Uterus (tissue), 4 donors: Measurements from ENCODE around the gene RAPGEF3. TPM values are rescaled to one million over a fixed set of nuclear protein-coding genes. Genes with fewer than 3 reads are reported as not detected.

Source experiments
- DNase-seq, 2 donors: peaks; one replicate each; pipeline ENCODE4 v3.0.0-alpha.2; 2019 to 2020
- H3K27ac ChIP-seq, 2 donors: fragments of 200-600 bp; sonication (generic); 1 replicate in 1 of 2; 2 replicates in 1 of 2; pipeline ENCODE4 v1.5.1; 2016 to 2018
- H3K27me3 ChIP-seq, 2 donors: fragments of 200-600 bp; sonication (generic); one replicate each; pipeline ENCODE4 v1.5.1; 2018 to 2019; ENCODE audit warnings: control low read depth in 1 of 2
- H3K36me3 ChIP-seq, 2 donors: fragments of 200-600 bp; sonication (generic); one replicate each; pipeline ENCODE4 v1.5.1; 2019; ENCODE audit warnings: control low read depth in 1 of 2
- H3K4me1 ChIP-seq, 2 donors: fragments of 200-600 bp; sonication (generic); one replicate each; pipeline ENCODE4 v1.5.1; 2018 to 2019; ENCODE audit warnings: control low read depth in 1 of 2
- H3K4me3 ChIP-seq, 2 donors: fragments of 200-600 bp; sonication (generic); 1 replicate in 1 of 2; 2 replicates in 1 of 2; pipeline ENCODE4 v1.5.1; 2018 to 2019; ENCODE audit warnings: mild to moderate bottlenecking in 1 of 2
- H3K9me3 ChIP-seq, 2 donors: fragments of 200-600 bp; sonication (generic); one replicate each; pipeline ENCODE4 v1.5.1; 2019; ENCODE audit warnings: control low read depth in 1 of 2
- CTCF ChIP-seq, 4 experiments: fragments of 200-600 bp in 2 of 4; fragments of 450-650 bp in 2 of 4; sonication (generic) in 2 of 4; IDR thresholded peaks; one replicate each; pipeline ENCODE4 v1.5.1; 2016 to 2019; ENCODE audit warnings: antibody characterized with exemption in 4 of 4, mild to moderate bottlenecking in 2 of 4, moderate library complexity in 1 of 4
- POLR2A ChIP-seq, 2 donors: fragments of 450-650 bp; IDR thresholded peaks; one replicate each; pipeline ENCODE4 v1.6.1; 2016; ENCODE audit warnings: antibody characterized with exemption in 2 of 2, mild to moderate bottlenecking in 1 of 2, moderate library complexity in 1 of 2
- intact Hi-C: fragments of 100-400 bp; cut with DNase I; formaldehyde crosslinking; loops from one replicate; pipeline ENCODE4 v1.15.1; 2023; ENCODE audit warnings: low total_unique reads
- total RNA-seq, 4 donors: library from RNA; depleted of rRNA in 3 of 4; stranded (reverse); fragments of >200 nt in 3 of 4; gene quantifications; one replicate each; pipeline versions ENCODE4 v1.1.0 to v1.2.4, GENCODE V29; 2014 to 2023
- donor health status: DM: yes; HTN: yes; CAD: no.

The RAPGEF3 gene
- total RNA-seq, 4 donors from 2014 or later = 13.5 to 105 (median 48.7) TPM

- H3K27ac ChIP-seq = peak within 1 kb of the TSS; percentile 69 to 87
- intact Hi-C loops = no loop called here
- H3K9me3 ChIP-seq = no peaks in the 10 kb centered on the region
- peaks cover 0 to 5% of the 10 kb centered on the region in 2 donors for H3K4me1 ChIP-seq
- peak within 1 kb of the TSS; percentile 43 to 99 for H3K4me3 ChIP-seq
- TF ChIP-seq CTCF (IDR thresholded peaks at IDR 0.05) (peak; percentile 22 to 59 (median 56)), POLR2A (IDR thresholded peaks at IDR 0.05) (peak in 1 of 2 donors; percentile 69)
- DNase-seq = peak; percentile 58 to 80
- H3K36me3 ChIP-seq = no peaks in the 10 kb centered on the region
- no peaks in the 10 kb centered on the region for H3K27me3 ChIP-seq
Observed at GRCh38 chr12:47773062-47773857, 14.6 kb upstream of the RAPGEF3 start, which contains the start of gene SLC48A1. Gene SLC48A1, plus strand, starts transcription at chr12:47773238. Its CDS starts 67 bp downstream, at chr12:47773305.

DNA sequence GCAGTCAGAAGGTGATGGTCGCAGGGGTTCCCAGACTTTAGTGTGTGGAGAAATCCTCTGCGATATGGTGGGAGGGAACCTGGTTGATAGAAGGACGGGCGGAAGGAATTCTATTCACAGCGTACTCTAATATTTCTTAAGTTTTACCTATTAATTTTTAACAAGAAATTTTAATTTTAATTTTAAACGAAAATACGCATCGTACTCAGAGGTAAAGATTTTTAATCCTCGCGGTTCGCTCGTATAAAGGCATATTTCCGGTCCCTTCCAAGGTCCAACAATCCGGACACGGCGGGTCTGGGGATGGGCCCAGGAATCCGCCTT lies 14.0 kb upstream of the RAPGEF3 start:
- intact Hi-C loops = no loop called here
- H3K27ac ChIP-seq = peak overlapping the region; percentile 69 to 87
- H3K4me1 ChIP-seq = peaks cover 0 to 5% of the 10 kb centered on the region in 2 donors
- peak overlapping the region; percentile 43 to 99 for H3K4me3 ChIP-seq
- H3K9me3 ChIP-seq = no peaks in the 10 kb centered on the region
- DNase-seq = no peak
- H3K36me3 ChIP-seq = no peaks in the 10 kb centered on the region
- no peaks in the 10 kb centered on the region for H3K27me3 ChIP-seq
- TF ChIP-seq CTCF (IDR thresholded peaks at IDR 0.05) (no peak), POLR2A (IDR thresholded peaks at IDR 0.05) (no peak)

DNA sequence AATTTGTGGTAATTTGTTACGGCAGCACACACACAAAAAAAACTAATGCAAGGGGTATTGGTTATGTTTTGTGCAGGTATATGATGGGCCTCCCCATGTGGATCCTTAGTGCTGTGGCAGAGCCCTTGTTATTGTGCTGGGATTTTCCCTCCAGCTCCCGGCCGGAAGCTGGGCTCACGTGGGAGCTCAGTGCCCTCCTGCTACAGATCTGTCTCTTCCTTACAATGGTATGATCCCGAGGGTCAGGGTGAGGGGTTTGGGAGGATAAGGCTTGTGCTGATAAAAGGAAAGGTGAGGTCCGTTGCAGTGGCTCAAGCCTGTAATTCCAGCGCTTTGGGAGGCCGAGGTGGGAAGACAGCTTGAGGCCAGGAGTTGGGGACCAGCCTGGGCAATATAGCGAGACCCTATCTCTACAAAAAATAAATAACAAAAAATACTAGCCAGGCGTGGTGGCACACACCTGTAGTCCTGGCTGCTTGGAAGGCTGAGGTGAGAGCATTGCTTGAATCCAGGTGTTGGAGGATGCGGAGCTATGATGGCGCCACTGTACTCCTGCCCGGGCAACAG lies 13.5 kb upstream of the RAPGEF3 start:
- intact Hi-C loops = no loop called here
- no peak overlapping the region for H3K27ac ChIP-seq
- H3K36me3 ChIP-seq = no peaks in the 10 kb centered on the region
- TF ChIP-seq POLR2A (IDR thresholded peaks at IDR 0.05) (no peak), CTCF (IDR thresholded peaks at IDR 0.05) (no peak)
- peaks cover 0 to 5% of the 10 kb centered on the region in 2 donors for H3K4me1 ChIP-seq
- H3K27me3 ChIP-seq = no peaks in the 10 kb centered on the region
- H3K4me3 ChIP-seq = no peak overlapping the region
- DNase-seq = no peak
- no peaks in the 10 kb centered on the region for H3K9me3 ChIP-seq

GRCh38 chr12:47771304-47771703 lies 12.6 kb upstream of the RAPGEF3 start:
- intact Hi-C loops = no loop called here
- Histone ChIP-seq H3K27ac (no peak overlapping the region), H3K9me3 (no peaks in the 10 kb centered on the region), H3K27me3 (no peaks in the 10 kb centered on the region), H3K4me3 (no peak overlapping the region), H3K36me3 (no peaks in the 10 kb centered on the region), H3K4me1 (peaks cover 0 to 5% of the 10 kb centered on the region in 2 donors)
- no peak for DNase-seq
- no peak for TF ChIP-seq CTCF (IDR thresholded peaks at IDR 0.05)
- no peak for TF ChIP-seq POLR2A (IDR thresholded peaks at IDR 0.05)

DNA sequence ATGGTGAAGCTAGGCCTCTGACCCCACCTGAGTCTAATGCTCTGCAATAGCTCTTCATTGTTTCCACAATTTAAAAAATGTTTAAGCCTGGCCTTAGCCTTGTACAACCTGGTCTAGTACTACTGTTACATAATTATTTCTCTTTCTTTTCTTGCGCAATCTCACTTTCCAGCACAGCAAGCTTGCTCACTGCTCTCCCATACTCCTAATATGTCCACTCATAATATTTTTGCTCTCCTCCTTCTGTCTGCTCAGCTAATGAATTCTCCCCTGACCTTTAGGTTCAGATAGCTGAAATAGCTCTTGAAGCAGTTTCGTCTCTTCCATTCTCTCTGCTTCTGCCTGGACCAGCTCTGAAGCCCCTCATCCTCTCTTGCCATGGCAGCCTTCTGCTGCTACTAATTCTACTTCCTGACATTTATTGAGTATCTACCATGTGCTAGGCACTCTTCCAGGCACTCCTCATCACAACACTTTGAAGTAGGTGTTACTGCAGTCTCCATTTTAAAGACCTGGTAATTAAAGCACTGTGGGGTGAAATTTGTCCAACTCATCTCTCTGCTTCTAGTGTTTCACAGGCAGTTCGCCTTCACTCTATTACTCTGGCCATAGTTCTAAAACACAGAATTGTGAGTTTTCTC lies 11.5 kb upstream of the RAPGEF3 start:
- Histone ChIP-seq H3K9me3 (no peaks in the 10 kb centered on the region), H3K27me3 (no peaks in the 10 kb centered on the region), H3K27ac (no peak overlapping the region), H3K36me3 (no peaks in the 10 kb centered on the region), H3K4me1 (peaks cover 0 to 5% of the 10 kb centered on the region in 2 donors), H3K4me3 (no peak overlapping the region)
- intact Hi-C loops = no loop called here
- no peak for DNase-seq
- no peak for TF ChIP-seq POLR2A (IDR thresholded peaks at IDR 0.05)
- TF ChIP-seq CTCF (IDR thresholded peaks at IDR 0.05) = no peak
